Esophagus muscularis mucosa (tissue), 4 donors: ENCODE results near the gene SEC23IP. TPM values are rescaled to one million over a fixed set of nuclear protein-coding genes. Genes with fewer than 3 reads are reported as not detected.

Experiments used
- DNase-seq: peaks from one replicate; pipeline ENCODE4 v3.0.0-alpha.2; 2017; ENCODE audit errors: extremely low spot score
- H3K27ac ChIP-seq, 4 donors: fragments of 200-600 bp; sonication (generic); replicated peaks in 1 of 4; 1 replicate in 3 of 4; 2 replicates in 1 of 4; pipeline ENCODE4 v1.5.1; 2016 to 2019; ENCODE audit warnings: mild to moderate bottlenecking in 1 of 4
- H3K27me3 ChIP-seq, 4 donors: fragments of 200-600 bp; sonication (generic); one replicate each; pipeline versions ENCODE4 v1.5.1 to v1.6.0; 2016 to 2019
- H3K36me3 ChIP-seq, 4 donors: fragments of 200-600 bp; sonication (generic); one replicate each; pipeline ENCODE4 v1.5.1; 2016 to 2019
- H3K4me1 ChIP-seq, 4 donors: fragments of 200-600 bp; sonication (generic); one replicate each; pipeline ENCODE4 v1.5.1; 2016 to 2019
- H3K4me3 ChIP-seq, 4 donors: fragments of 200-600 bp; sonication (generic); 1 replicate in 2 of 4; 2 replicates in 2 of 4; pipeline ENCODE4 v1.5.1; 2016 to 2019; ENCODE audit warnings: mild to moderate bottlenecking in 4 of 4, moderate library complexity in 1 of 4
- H3K9me3 ChIP-seq, 4 donors: fragments of 200-600 bp; sonication (generic); 1 replicate in 3 of 4; 2 replicates in 1 of 4; pipeline ENCODE4 v1.5.1; 2016 to 2019
- EP300 ChIP-seq: sonication (generic); formaldehyde crosslinking; IDR thresholded peaks from one replicate; pipeline ENCODE4 v1.6.1; 2017; ENCODE audit warnings: antibody characterized with exemption
- POLR2A ChIP-seq: fragments of 450-650 bp; IDR thresholded peaks from one replicate; pipeline ENCODE4 v1.6.1; 2017; ENCODE audit warnings: antibody characterized with exemption, moderate library complexity, mild to moderate bottlenecking, low read depth
- POLR2AphosphoS5 ChIP-seq, 2 donors: sonication (generic); formaldehyde crosslinking; IDR thresholded peaks; one replicate each; pipeline ENCODE4 v1.6.1; 2017; ENCODE audit warnings: antibody characterized with exemption in 2 of 2
- WGBS: methylation state at CpG from one replicate; pipeline ENCODE4 v1.1.5; 2018; 5-methylcytosine and 5-hydroxymethylcytosine counted together
- intact Hi-C: fragments of 100-400 bp; cut with DNase I; formaldehyde crosslinking; loops from one replicate; pipeline ENCODE4 v1.15.1; 2023
- total RNA-seq, 4 donors: library from RNA; depleted of rRNA; stranded (reverse); fragments of >200 nt; gene quantifications; one replicate each; pipeline versions ENCODE4 v1.1.0 to v1.2.1, GENCODE V29; 2016
- TF ChIP-seq, protein P1 (sequence below), 3 experiments: fragments of 200-600 bp in 2 of 3; fragments of 450-650 bp in 1 of 3; sonication (generic) in 2 of 3; IDR thresholded peaks; one replicate each; pipeline ENCODE4 v1.5.1; 2017 to 2019; ENCODE audit warnings: antibody characterized with exemption in 3 of 3, mild to moderate bottlenecking in 2 of 3, moderate library complexity in 1 of 3

The SEC23IP gene
- total RNA-seq, 4 donors from 2014 or later: 22.4 to 29.9 (median 24.2) TPM

DNA sequence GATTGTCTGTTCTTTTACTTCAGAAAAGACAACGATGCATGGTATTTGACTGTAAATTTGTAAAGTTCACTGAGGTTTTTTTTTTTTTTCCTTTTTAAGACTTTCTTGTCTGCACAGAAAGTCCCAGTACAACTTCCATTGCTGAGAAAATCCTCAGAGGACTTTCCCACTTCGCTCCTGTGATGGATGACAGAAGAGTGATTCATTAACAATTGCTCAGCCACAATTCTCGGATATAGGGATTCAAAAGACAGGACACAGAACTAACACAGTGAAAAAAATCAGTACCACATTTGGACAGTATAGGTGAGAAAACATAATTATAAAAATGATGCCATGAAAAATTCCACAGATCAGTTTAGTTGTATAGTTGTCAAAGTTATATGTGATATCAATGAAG, 48.0 kb downstream of the SEC23IP start:
- DNase-seq: no peak

DNA sequence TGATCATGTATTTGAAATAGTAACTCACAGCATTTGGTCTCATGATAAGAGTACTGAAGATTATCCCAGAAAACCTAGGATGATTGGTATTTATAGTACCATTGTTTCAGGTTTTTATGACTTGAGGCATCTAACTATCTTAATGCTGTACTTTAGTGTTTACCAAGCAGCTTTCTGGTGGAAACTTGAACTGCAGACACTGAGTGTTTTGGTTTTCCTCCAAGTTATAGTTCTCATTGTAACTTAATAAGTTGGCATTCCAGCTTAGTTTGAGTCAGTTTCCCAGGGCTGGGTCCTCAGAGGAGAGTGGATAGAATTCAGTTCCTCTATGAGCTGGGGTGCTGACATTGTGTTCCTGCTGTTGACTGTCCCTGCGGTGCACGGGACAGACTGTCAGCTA, 50.4 kb downstream of the SEC23IP start:
- Histone ChIP-seq H3K9me3 (no peaks in the 10 kb centered on the region), H3K27ac (no peak overlapping the region), H3K36me3 (peaks cover 38 to 70% (median 55%) of the 10 kb centered on the region in 4 donors), H3K27me3 (no peaks in the 10 kb centered on the region), H3K4me3 (no peak overlapping the region), H3K4me1 (peaks cover 0 to 8% (median 3%) of the 10 kb centered on the region in 4 donors)
- 100% methylated on average over 2 of the region's 2 CpGs for WGBS
- intact Hi-C loops: no loop called here
- no peak for DNase-seq
- TF ChIP-seq EP300 (no peak), POLR2A (no peak), POLR2AphosphoS5 (IDR thresholded peaks at IDR 0.05) (no peak)
- TF ChIP-seq, protein P1, sequence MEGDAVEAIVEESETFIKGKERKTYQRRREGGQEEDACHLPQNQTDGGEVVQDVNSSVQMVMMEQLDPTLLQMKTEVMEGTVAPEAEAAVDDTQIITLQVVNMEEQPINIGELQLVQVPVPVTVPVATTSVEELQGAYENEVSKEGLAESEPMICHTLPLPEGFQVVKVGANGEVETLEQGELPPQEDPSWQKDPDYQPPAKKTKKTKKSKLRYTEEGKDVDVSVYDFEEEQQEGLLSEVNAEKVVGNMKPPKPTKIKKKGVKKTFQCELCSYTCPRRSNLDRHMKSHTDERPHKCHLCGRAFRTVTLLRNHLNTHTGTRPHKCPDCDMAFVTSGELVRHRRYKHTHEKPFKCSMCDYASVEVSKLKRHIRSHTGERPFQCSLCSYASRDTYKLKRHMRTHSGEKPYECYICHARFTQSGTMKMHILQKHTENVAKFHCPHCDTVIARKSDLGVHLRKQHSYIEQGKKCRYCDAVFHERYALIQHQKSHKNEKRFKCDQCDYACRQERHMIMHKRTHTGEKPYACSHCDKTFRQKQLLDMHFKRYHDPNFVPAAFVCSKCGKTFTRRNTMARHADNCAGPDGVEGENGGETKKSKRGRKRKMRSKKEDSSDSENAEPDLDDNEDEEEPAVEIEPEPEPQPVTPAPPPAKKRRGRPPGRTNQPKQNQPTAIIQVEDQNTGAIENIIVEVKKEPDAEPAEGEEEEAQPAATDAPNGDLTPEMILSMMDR (IDR thresholded peaks at IDR 0.05): no peak

More for the DNA sequence above, 48.0 kb downstream of the SEC23IP start:
- Histone ChIP-seq H3K27me3 (no peaks in the 10 kb centered on the region), H3K4me3 (no peak overlapping the region), H3K36me3 (peaks cover 44 to 94% (median 69%) of the 10 kb centered on the region in 4 donors), H3K9me3 (no peaks in the 10 kb centered on the region), H3K4me1 (no peaks in the 10 kb centered on the region), H3K27ac (no peak overlapping the region)
- intact Hi-C loops: no loop called here
- TF ChIP-seq, protein P1 (IDR thresholded peaks at IDR 0.05): no peak
- TF ChIP-seq EP300: no peak
- TF ChIP-seq POLR2A: no peak
- TF ChIP-seq POLR2AphosphoS5 (IDR thresholded peaks at IDR 0.05): no peak
- 80% methylated on average over 3 of the region's 3 CpGs for WGBS

DNA sequence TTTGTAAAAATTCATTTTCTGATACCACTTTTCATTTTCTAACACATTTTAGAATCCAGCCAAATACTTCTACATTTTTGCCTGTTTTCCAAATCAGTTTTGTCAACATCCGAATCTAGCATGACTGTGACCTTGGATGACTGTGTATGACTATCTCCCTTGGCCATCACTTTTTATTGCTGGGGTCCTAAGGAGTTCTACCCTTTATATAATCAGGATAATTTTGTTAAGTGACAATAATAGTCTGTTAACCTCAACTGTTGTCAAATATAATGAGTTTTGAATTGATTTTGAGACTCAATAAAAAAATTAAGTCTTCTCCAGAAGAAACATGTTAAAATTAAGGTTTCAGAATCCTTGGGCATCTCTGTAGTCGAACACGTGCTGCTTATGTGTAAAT, 53.3 kb downstream of the SEC23IP start:
- Histone ChIP-seq H3K9me3 (no peaks in the 10 kb centered on the region), H3K27me3 (no peaks in the 10 kb centered on the region), H3K36me3 (peaks cover 23 to 42% (median 38%) of the 10 kb centered on the region in 4 donors), H3K27ac (no peak overlapping the region), H3K4me3 (no peak overlapping the region), H3K4me1 (peaks cover 0 to 8% (median 3%) of the 10 kb centered on the region in 4 donors)
- intact Hi-C loops: no loop called here
- TF ChIP-seq EP300: no peak
- TF ChIP-seq, protein P1 (IDR thresholded peaks at IDR 0.05): no peak
- TF ChIP-seq POLR2A: no peak
- no peak for TF ChIP-seq POLR2AphosphoS5 (IDR thresholded peaks at IDR 0.05)
- DNase-seq: no peak
- WGBS: 86% methylated on average over 3 of the region's 3 CpGs

DNA sequence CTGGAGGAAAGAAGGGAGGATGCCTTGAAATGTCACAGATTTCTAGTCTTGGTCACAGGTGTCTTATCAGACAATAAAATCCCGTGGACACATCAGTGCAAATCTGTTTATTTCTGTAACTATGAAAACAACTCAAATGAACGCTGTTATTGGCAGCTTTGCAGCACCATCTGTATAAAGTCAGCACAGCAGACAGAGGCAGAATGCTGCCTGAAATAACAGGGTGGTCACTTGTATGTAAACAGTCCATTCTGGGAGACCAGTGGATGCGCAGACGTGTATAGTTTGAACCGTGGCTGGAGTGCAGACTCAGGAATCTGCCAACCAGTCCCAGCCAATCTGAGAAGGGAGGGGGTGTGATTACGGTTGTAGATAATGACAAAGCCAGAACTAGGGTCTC, 54.8 kb downstream of the SEC23IP start:
- peaks cover 0 to 8% (median 3%) of the 10 kb centered on the region in 4 donors for H3K4me1 ChIP-seq
- no peaks in the 10 kb centered on the region for H3K9me3 ChIP-seq
- WGBS: 21% methylated on average over 6 of the region's 6 CpGs
- no peak overlapping the region for H3K27ac ChIP-seq
- H3K36me3 ChIP-seq: peaks cover 10 to 28% (median 25%) of the 10 kb centered on the region in 4 donors
- no peak for DNase-seq
- H3K27me3 ChIP-seq: no peaks in the 10 kb centered on the region
- H3K4me3 ChIP-seq: no peak overlapping the region
- no peak for TF ChIP-seq EP300
- no peak for TF ChIP-seq POLR2A
- TF ChIP-seq POLR2AphosphoS5 (IDR thresholded peaks at IDR 0.05): no peak
- TF ChIP-seq, protein P1 (IDR thresholded peaks at IDR 0.05): no peak
- intact Hi-C loops: no loop called here

DNA sequence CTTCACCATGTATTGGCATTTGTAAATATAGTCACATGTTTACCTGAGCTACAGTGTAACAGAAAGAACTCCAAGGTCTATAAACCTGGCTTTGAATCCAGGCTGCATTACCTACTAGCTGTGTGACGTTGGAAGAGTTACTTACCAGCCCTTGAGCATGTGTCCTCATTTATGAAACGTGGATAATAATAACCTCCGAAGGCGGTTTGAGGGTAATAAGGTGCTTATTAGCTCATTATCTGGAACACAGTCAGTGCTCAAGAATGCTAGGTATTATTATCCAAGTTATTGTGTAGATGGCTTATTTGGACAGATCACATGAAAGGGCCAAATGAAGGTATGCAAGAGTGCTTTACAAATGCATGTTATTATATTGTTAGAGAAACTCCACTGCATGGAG, 64.9 kb downstream of the SEC23IP start:
- 74% methylated on average over 4 of the region's 4 CpGs for WGBS
- no peak overlapping the region for H3K4me3 ChIP-seq
- H3K4me1 ChIP-seq: no peaks in the 10 kb centered on the region
- intact Hi-C loops: no loop called here
- DNase-seq: no peak
- H3K27ac ChIP-seq: no peak overlapping the region
- no peaks in the 10 kb centered on the region for H3K27me3 ChIP-seq
- no peak for TF ChIP-seq POLR2A
- peaks cover 0 to under 1% (median 0%) of the 10 kb centered on the region in 4 donors for H3K36me3 ChIP-seq
- H3K9me3 ChIP-seq: no peaks in the 10 kb centered on the region
